Liver (tissue), 9 donors: Measurements from ENCODE around the gene CEP131. TPM values are rescaled to one million over a fixed set of nuclear protein-coding genes. Genes with fewer than 3 reads are reported as not detected.

ENCODE experiments used
- DNase-seq: peaks from one replicate; pipeline ENCODE4 v3.0.0-alpha.2; 2017; ENCODE audit warnings: low spot score
- H3K27ac ChIP-seq, 2 donors: one replicate each; pipeline ENCODE4 v1.7.0; 2013; ENCODE audit warnings: inconsistent platforms in 2 of 2, low read length in 2 of 2, control low read depth in 1 of 2, low read depth in 1 of 2, mild to moderate bottlenecking in 1 of 2
- H3K27me3 ChIP-seq, 4 donors: one replicate each; pipeline versions ENCODE4 v1.6.1 to v1.7.0; 2013; ENCODE audit warnings: low read length in 3 of 4, inconsistent platforms in 1 of 4, mild to moderate bottlenecking in 1 of 4, moderate library complexity in 1 of 4; ENCODE audit not compliant: control insufficient read depth in 4 of 4, insufficient read depth in 4 of 4
- H3K36me3 ChIP-seq, 4 donors: one replicate each; pipeline versions ENCODE4 v1.6.1 to v1.7.0; 2013; ENCODE audit warnings: low read length in 3 of 4, mild to moderate bottlenecking in 3 of 4, low read depth in 1 of 4, moderate library complexity in 1 of 4; ENCODE audit not compliant: control insufficient read depth in 4 of 4, insufficient read depth in 3 of 4
- H3K4me1 ChIP-seq, 4 donors: one replicate each; pipeline versions ENCODE4 v1.6.1 to v1.7.0; 2013; ENCODE audit warnings: low read length in 3 of 4, mild to moderate bottlenecking in 3 of 4, moderate library complexity in 1 of 4; ENCODE audit not compliant: control insufficient read depth in 4 of 4, insufficient read depth in 4 of 4
- H3K4me3 ChIP-seq, 3 donors: one replicate each; pipeline versions ENCODE4 v1.6.1 to v1.7.0; 2013; ENCODE audit warnings: low read length in 3 of 3, control low read depth in 1 of 3, low read depth in 1 of 3, mild to moderate bottlenecking in 1 of 3
- H3K9ac ChIP-seq, 2 donors: one replicate each; pipeline ENCODE4 v1.7.0; 2013; ENCODE audit warnings: low read length in 2 of 2, mild to moderate bottlenecking in 2 of 2, moderate library complexity in 2 of 2, control low read depth in 1 of 2, low read depth in 1 of 2
- H3K9me3 ChIP-seq, 4 donors: one replicate each; pipeline versions ENCODE4 v1.6.1 to v1.7.0; 2013; ENCODE audit warnings: low read length in 3 of 4; ENCODE audit not compliant: control insufficient read depth in 4 of 4
- EGR1 ChIP-seq, 2 donors: IDR thresholded peaks; 2 replicates each; pipeline ENCODE4 v1.6.1; 2016 to 2018; ENCODE audit warnings: antibody characterized with exemption in 2 of 2, low read depth in 2 of 2
- FOXA1 ChIP-seq: IDR thresholded peaks from 2 replicates; pipeline ENCODE4 v1.6.1; 2016; ENCODE audit warnings: antibody characterized with exemption
- FOXA2 ChIP-seq: IDR thresholded peaks from 2 replicates; pipeline ENCODE4 v1.6.1; 2016; ENCODE audit warnings: antibody characterized with exemption
- GABPA ChIP-seq, 2 donors: IDR thresholded peaks in 1 of 2; conservative IDR thresholded peaks in 1 of 2; 2 replicates each; pipeline ENCODE4 v1.6.1; 2016; ENCODE audit warnings: antibody characterized with exemption in 2 of 2, mild to moderate bottlenecking in 1 of 2, moderate library complexity in 1 of 2
- HNF4A ChIP-seq, 2 donors: conservative IDR thresholded peaks; 2 replicates each; pipeline ENCODE4 v1.6.1; 2016; ENCODE audit warnings: antibody characterized with exemption in 2 of 2, mild to moderate bottlenecking in 2 of 2
- HNF4G ChIP-seq: IDR thresholded peaks from 2 replicates; pipeline ENCODE4 v1.6.1; 2016; ENCODE audit warnings: antibody characterized with exemption
- JUND ChIP-seq, 2 donors: IDR thresholded peaks; 2 replicates each; pipeline ENCODE4 v1.6.1; 2016; ENCODE audit warnings: antibody characterized with exemption in 2 of 2
- NR2F2 ChIP-seq: IDR thresholded peaks from 2 replicates; pipeline ENCODE4 v1.6.1; 2016; ENCODE audit warnings: antibody characterized with exemption
- RAD21 ChIP-seq, 2 donors: IDR thresholded peaks; 2 replicates each; pipeline ENCODE4 v1.6.1; 2016; ENCODE audit warnings: antibody characterized with exemption in 2 of 2, mild to moderate bottlenecking in 2 of 2
- RXRA ChIP-seq, 2 donors: IDR thresholded peaks; 2 replicates each; pipeline ENCODE4 v1.6.1; 2017 to 2018; ENCODE audit warnings: antibody characterized with exemption in 2 of 2, mild to moderate bottlenecking in 1 of 2
- SP1 ChIP-seq: IDR thresholded peaks from 2 replicates; pipeline ENCODE4 v1.6.1; 2018; ENCODE audit warnings: antibody characterized with exemption, mild to moderate bottlenecking
- TAF1 ChIP-seq: conservative IDR thresholded peaks from 2 replicates; pipeline ENCODE4 v1.6.1; 2016; ENCODE audit warnings: antibody characterized with exemption, mild to moderate bottlenecking
- YY1 ChIP-seq: IDR thresholded peaks from 2 replicates; pipeline ENCODE4 v1.6.1; 2016; ENCODE audit warnings: antibody characterized with exemption, mild to moderate bottlenecking
- WGBS: extraction: QIAGEN DNeasy Blood & Tissue Kit; methylation state at CpG from one replicate; pipeline ENCODE4 v1.1.7; 2013; 5-methylcytosine and 5-hydroxymethylcytosine counted together
- polyA plus RNA-seq, 2 donors: library from polyadenylated mRNA; stranded (reverse) in 1 of 2; unstranded in 1 of 2; fragments of 200-250 nt in 1 of 2; fragments of >200 nt in 1 of 2; fragmentation: Nextera tagmentation in 1 of 2; extraction: Ambion mirVana in 1 of 2; gene quantifications; one replicate each; pipeline versions ENCODE4 v1.2.1 to v1.2.3, GENCODE V29; 2013 to 2015
- total RNA-seq, 2 donors: library from RNA; depleted of rRNA; stranded (reverse); fragments of >200 nt; gene quantifications; one replicate each; pipeline ENCODE4 v1.2.3, GENCODE V29; 2014
- TF ChIP-seq, protein P1 (sequence below): IDR thresholded peaks from 2 replicates; pipeline ENCODE4 v1.6.1; 2016; ENCODE audit warnings: antibody characterized with exemption, mild to moderate bottlenecking
- TF ChIP-seq, protein P2 (sequence below): fragments of 150-350 bp; IDR thresholded peaks from 2 replicates; pipeline ENCODE4 v1.5.1; 2017; ENCODE audit warnings: improper control_type of control experiment, low read depth, low read length; ENCODE audit not compliant: missing input control
- TF ChIP-seq, protein P3 (sequence below): IDR thresholded peaks from 2 replicates; pipeline ENCODE4 v1.6.1; 2016; ENCODE audit warnings: antibody characterized with exemption
- TF ChIP-seq, protein P4 (sequence below): IDR thresholded peaks from 2 replicates; pipeline ENCODE4 v1.6.1; 2016; ENCODE audit warnings: antibody characterized with exemption
- TF ChIP-seq, protein P5 (sequence below): IDR thresholded peaks from 2 replicates; pipeline ENCODE4 v1.6.1; 2016; ENCODE audit warnings: antibody characterized with exemption
- donor health status: healthy.
- donor health status: healthy.
- donor health status: healthy.
- donor health status: healthy.
- donor health status: healthy.

CEP131 gene
- total and polyA plus RNA-seq, 4 donors: 0.71 to 6.3 (median 2.2) TPM

DNA sequence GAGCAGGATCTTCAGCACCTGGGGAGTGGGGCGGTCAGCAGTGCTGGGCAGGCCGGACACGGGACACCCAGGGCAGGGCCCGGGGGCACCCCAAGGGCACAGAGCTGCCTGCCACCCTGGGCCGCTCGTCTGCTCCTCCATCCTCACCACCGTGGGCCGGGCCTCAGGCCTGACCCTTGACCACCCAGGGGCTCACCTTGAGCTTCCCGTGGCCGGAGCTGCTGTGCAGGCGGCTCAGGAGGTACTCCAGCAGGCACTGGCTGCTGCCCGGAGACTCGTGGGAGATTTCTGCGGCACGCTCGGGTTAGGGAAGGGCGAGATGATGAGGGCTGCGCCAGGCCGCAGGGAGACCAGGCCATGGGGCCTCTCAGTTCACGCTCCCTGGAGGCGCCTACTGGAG is 14.0 kb upstream of the CEP131 start:
- Histone ChIP-seq H3K4me3 (no peak overlapping the region), H3K4me1 (peaks cover 6 to 31% (median 27%) of the 10 kb centered on the region in 4 donors), H3K36me3 (peaks cover 0 to 12% (median 5%) of the 10 kb centered on the region in 4 donors), H3K27me3 (no peaks in the 10 kb centered on the region), H3K9me3 (no peaks in the 10 kb centered on the region), H3K27ac (no peak overlapping the region), H3K9ac (no peak overlapping the region)
- WGBS: 94% methylated on average over 21 of the region's 21 CpGs
- no peak for DNase-seq
- TF ChIP-seq JUND (IDR thresholded peaks at IDR 0.05) (no peak), FOXA1 (no peak), TAF1 (no peak), FOXA2 (no peak)
- TF ChIP-seq, protein P1, sequence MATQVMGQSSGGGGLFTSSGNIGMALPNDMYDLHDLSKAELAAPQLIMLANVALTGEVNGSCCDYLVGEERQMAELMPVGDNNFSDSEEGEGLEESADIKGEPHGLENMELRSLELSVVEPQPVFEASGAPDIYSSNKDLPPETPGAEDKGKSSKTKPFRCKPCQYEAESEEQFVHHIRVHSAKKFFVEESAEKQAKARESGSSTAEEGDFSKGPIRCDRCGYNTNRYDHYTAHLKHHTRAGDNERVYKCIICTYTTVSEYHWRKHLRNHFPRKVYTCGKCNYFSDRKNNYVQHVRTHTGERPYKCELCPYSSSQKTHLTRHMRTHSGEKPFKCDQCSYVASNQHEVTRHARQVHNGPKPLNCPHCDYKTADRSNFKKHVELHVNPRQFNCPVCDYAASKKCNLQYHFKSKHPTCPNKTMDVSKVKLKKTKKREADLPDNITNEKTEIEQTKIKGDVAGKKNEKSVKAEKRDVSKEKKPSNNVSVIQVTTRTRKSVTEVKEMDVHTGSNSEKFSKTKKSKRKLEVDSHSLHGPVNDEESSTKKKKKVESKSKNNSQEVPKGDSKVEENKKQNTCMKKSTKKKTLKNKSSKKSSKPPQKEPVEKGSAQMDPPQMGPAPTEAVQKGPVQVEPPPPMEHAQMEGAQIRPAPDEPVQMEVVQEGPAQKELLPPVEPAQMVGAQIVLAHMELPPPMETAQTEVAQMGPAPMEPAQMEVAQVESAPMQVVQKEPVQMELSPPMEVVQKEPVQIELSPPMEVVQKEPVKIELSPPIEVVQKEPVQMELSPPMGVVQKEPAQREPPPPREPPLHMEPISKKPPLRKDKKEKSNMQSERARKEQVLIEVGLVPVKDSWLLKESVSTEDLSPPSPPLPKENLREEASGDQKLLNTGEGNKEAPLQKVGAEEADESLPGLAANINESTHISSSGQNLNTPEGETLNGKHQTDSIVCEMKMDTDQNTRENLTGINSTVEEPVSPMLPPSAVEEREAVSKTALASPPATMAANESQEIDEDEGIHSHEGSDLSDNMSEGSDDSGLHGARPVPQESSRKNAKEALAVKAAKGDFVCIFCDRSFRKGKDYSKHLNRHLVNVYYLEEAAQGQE: no peak

DNA sequence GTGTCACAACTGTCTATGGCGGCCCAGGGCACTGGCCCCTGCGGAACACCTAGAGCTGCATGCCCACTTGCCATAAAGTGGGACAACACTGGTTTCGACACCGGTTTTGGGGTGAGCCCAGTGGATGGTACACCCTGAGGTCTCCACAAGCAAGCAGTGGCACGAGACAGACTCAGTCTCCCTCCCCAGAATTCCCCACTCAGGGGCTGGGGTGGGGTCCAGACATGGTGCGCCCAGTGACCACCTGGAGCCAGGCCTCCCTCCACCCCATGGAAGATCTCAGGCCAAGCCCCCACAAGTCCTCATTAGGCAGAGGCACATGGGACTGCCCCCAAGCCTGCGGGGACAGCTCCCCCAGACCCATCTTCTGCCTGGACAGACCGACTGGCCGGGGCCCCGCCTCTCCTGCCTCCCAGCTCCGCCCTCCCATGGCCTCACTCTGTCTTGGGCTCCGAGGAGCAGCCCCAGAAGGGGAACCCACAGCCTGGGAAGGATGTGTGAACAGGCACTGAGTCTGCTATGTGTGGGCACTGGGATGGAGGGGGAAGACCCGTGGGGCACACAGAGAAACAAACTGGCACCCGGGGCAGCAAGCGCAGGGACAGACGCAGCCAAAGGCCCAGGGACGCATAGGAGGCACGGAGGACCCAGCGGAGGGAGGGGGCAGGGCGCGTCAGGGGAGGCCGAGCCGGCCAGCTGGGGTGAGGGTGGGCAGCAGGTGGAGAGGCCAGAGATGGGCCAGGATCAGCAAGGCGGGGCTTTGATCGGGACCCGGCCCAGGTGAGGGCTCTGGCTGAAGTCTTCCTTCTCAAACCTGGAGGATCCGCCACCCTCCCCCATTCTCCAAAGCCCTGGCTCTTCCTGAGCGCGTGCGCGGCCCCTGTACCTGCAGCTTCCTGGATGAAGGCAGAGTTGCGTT is 13.3 kb upstream of the CEP131 start:
- H3K27ac ChIP-seq: no peak overlapping the region
- WGBS: 96% methylated on average over 32 of the region's 32 CpGs
- H3K36me3 ChIP-seq: peaks cover 0 to 16% (median 8%) of the 10 kb centered on the region in 4 donors
- no peak for DNase-seq
- no peak overlapping the region for H3K9ac ChIP-seq
- TF ChIP-seq GABPA (IDR thresholded peaks at IDR 0.05 in 1 of 2, conservative IDR thresholded peaks at IDR 0.05 in 1 of 2): no peak
- no peak for TF ChIP-seq TAF1
- no peak for TF ChIP-seq JUND (IDR thresholded peaks at IDR 0.05)
- TF ChIP-seq EGR1 (IDR thresholded peaks at IDR 0.05; ENCODE audit: low read depth in 2 of 2): no peak
- no peak for TF ChIP-seq RXRA (IDR thresholded peaks at IDR 0.05)
- TF ChIP-seq, protein P1: no peak
- TF ChIP-seq HNF4G: no peak
- TF ChIP-seq, protein P2, sequence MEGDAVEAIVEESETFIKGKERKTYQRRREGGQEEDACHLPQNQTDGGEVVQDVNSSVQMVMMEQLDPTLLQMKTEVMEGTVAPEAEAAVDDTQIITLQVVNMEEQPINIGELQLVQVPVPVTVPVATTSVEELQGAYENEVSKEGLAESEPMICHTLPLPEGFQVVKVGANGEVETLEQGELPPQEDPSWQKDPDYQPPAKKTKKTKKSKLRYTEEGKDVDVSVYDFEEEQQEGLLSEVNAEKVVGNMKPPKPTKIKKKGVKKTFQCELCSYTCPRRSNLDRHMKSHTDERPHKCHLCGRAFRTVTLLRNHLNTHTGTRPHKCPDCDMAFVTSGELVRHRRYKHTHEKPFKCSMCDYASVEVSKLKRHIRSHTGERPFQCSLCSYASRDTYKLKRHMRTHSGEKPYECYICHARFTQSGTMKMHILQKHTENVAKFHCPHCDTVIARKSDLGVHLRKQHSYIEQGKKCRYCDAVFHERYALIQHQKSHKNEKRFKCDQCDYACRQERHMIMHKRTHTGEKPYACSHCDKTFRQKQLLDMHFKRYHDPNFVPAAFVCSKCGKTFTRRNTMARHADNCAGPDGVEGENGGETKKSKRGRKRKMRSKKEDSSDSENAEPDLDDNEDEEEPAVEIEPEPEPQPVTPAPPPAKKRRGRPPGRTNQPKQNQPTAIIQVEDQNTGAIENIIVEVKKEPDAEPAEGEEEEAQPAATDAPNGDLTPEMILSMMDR: no peak
- TF ChIP-seq SP1: no peak
- TF ChIP-seq FOXA1: no peak
- no peak for TF ChIP-seq FOXA2
- TF ChIP-seq YY1: no peak
- TF ChIP-seq, protein P3, sequence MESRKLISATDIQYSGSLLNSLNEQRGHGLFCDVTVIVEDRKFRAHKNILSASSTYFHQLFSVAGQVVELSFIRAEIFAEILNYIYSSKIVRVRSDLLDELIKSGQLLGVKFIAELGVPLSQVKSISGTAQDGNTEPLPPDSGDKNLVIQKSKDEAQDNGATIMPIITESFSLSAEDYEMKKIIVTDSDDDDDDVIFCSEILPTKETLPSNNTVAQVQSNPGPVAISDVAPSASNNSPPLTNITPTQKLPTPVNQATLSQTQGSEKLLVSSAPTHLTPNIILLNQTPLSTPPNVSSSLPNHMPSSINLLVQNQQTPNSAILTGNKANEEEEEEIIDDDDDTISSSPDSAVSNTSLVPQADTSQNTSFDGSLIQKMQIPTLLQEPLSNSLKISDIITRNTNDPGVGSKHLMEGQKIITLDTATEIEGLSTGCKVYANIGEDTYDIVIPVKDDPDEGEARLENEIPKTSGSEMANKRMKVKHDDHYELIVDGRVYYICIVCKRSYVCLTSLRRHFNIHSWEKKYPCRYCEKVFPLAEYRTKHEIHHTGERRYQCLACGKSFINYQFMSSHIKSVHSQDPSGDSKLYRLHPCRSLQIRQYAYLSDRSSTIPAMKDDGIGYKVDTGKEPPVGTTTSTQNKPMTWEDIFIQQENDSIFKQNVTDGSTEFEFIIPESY: no peak
- TF ChIP-seq NR2F2: no peak
- TF ChIP-seq, protein P4, sequence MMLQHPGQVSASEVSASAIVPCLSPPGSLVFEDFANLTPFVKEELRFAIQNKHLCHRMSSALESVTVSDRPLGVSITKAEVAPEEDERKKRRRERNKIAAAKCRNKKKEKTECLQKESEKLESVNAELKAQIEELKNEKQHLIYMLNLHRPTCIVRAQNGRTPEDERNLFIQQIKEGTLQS: no peak
- no peak for TF ChIP-seq RAD21 (IDR thresholded peaks at IDR 0.05)
- TF ChIP-seq HNF4A (conservative IDR thresholded peaks at IDR 0.05): no peak
- TF ChIP-seq, protein P5, sequence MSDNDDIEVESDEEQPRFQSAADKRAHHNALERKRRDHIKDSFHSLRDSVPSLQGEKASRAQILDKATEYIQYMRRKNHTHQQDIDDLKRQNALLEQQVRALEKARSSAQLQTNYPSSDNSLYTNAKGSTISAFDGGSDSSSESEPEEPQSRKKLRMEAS: no peak
- no peak overlapping the region for H3K4me3 ChIP-seq
- H3K9me3 ChIP-seq: no peaks in the 10 kb centered on the region
- no peaks in the 10 kb centered on the region for H3K27me3 ChIP-seq
- H3K4me1 ChIP-seq: peaks cover 6 to 31% (median 27%) of the 10 kb centered on the region in 4 donors
